Left hindlimb (tissue), 1 donor: Measurements from ENCODE around the gene TSSK6.

ENCODE experiments used
- DNase-seq: peaks from one replicate; pipeline ENCODE4 v3.0.0-alpha.2; 2018

Gene TSSK6

DNA sequence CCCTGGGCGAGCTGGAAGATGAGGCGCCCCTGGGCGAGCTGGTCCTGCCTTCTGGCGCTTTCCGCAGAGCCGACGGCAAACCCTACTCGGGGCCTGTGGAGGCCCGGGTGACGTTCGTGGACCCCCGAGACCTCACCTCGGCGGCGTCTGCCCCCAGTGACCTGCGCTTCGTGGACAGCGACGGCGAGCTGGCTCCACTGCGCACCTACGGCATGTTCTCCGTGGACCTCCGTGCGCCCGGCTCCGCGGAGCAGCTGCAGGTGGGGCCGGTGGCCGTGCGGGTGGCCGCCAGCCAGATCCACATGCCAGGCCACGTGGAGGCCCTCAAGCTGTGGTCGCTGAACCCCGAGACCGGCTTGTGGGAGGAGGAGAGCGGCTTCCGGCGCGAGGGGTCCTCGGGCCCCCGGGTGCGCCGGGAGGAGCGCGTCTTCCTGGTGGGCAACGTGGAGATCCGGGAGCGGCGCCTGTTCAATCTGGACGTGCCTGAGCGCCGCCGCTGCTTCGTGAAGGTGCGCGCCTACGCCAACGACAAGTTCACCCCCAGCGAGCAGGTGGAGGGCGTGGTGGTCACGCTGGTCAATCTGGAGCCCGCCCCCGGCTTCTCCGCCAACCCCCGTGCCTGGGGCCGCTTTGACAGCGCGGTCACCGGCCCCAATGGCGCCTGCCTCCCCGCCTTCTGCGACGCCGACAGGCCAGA, 29.1 kb upstream of the TSSK6 start:
- DNase-seq = no peak

DNA sequence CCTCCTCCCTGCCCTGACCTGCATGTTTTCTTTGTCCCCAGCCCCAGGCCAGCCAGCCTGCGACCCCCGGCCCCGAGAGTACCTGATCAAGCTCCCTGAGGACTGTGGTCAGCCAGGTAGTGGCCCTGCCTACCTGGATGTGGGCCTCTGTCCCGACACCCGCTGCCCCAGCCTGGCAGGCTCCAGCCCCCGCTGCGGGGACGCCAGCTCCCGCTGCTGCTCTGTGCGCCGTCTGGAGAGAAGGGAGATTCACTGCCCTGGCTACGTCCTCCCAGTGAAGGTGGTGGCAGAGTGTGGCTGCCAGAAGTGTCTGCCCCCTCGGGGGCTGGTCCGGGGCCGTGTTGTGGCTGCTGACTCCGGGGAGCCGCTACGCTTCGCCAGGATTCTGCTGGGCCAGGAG, 28.3 kb upstream of the TSSK6 start:
- no peak for DNase-seq

DNA sequence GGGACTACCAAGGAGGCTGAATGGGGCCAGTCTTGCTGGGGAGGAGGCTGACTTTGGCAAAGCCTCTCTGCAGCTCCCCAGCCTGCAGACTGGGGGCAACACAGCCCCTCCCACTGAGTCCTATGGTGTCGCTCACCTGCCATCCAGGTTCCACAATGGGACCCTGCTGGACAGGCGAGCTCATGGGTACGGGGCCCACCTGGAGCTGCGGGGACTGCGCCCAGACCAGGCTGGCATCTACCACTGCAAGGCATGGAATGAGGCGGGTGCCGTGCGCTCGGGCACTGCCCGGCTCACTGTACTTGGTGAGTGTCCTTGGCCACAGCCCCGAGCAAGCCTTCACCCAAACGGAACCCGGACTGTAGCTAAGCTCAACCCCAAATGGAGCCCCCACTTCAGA, 27.8 kb upstream of the TSSK6 start:
- DNase-seq = no peak

DNA sequence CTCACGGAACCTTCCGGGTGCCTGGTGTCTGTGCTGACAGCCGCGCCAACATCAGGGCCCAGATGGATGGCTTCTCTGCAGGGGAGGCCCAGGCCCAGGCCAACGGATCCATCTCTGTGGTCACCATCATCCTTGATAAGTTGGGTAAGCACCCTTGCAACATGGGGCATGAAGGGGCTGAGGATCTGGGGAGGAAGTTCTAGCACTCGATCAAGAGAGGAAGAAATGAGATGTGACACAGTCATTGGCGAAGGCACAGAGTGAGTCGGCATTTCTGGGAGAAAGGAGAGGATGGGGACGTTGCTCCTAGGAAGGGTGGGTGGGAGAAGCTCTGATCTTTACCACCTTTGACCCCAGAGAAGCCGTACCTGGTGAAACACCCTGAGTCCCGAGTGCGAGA, 27.2 kb upstream of the TSSK6 start:
- no peak for DNase-seq

DNA sequence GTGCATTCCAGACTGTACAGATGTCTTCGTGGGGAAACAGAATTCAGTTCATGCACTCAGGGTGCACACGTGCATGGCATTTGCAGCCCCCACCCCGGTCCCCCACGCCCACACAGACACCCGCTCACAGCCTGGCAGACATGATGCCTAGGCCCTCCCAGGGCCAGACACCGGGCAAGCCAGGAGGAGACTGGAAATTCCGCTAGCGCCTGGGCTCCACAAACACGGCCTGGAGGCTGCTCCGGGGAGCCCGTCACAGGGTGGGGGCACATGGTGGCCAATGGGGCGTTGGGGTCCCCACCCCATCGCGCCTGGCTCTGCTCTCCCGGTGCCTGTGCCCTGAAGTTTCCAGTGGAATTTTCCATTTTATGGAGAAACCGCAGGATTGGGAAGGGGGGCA, 26.3 kb upstream of the TSSK6 start:
- peak; percentile 79 for DNase-seq

DNA sequence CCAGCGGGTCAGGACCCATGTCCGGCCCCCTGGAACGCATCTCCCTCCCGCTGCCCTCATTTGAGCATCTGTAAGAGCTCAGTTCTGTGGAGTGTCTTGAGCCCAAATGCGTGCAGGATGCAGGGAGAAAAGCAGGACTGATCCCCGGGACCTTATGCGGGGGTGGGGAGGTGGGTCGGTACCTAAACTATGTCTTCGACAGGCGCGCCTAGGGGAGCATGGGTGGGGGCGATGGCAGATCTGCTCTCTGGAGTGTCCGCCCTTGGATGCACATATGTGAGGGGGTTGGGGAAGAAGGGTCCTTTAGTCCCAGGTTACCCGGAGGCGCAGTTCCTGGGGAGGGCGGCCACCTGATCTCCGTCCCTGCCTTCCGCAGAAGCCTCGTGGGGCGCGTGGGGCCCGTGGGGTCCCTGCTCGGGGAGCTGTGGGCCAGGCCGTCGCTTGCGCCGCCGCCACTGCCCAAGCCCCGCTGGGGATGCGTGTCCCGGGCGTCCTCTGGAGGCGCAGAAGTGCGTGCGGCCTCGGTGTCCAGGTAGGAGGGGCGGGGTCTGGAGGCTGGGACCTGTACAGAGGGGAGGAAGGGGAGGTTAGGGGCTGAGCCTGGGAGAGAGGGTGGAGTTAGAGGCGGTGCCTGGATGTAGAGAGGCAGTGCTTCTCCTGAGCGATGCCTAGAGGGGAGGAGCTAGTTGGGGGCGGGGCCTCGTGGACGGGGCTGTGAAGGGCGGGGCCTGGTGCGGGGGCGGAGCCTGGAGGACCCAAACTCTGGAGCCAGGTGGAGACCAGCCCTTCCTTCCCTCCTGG, 25.6 kb upstream of the TSSK6 start:
- peak; percentile 81 for DNase-seq

DNA sequence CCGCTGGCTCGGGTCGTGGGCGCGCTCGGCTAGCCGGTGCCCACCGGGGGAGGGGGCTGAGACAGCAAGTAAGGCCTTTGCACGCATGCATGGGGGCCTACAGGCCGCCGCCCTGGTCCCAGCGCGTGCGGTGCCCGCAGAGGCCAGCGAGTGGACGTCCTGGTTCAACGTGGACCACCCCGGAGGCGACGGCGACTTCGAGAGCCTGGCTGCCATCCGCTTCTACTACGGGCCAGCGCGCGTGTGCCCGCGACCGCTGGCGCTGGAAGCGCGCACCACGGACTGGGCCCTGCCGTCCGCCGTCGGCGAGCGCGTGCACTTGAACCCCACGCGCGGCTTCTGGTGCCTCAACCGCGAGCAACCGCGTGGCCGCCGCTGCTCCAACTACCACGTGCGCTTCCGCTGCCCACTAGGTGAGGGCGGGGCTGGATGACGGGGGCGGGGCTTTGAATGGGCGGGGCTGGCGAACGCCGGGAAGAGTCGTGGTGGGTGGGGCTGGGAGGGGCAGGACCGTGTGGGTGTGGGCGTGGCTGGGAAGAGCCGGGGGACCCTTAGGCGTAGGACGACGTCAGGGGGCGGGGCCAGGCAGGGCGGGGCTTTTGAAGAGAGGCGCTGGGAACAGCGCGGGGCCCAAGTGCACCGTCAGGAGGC, 24.8 kb upstream of the TSSK6 start:
- DNase-seq = peak; percentile 88

DNA sequence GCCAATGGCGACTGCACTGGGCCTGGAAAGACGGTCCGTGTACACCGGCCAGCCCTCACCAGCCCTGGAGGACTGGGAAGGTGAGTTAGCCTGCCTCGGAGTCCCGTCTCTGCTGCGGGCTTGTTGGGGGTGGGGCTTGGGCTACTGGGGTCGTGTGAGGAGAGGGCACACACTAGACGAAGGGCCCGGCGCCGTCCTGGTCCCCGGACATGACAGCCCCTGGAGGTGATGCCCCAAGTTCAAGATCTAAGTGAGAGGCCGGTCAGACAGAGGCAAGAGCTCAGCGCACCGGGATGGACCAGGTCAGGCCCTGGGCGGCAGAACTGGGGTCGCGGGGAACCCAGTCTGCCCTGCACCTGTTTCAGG, 24.3 kb upstream of the TSSK6 start:
- no peak for DNase-seq

DNA sequence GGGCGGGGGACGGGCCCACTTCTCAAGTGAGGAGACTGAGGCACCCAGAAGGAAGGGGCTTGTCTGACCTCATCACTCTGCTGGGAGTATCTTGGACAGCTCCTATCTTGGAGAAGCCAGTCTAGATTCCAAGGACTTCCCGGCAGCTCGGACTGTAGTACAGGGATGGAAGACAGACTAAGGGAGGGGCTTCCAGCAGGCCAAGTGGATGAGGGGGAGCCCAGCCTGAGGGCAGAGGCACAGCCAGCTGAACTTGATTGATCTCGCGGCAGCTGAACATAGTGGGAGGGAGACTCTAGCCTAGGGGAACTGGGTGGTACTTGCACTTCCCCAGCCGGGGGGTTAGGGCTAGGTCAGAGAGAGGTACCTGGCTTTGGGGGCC, 23.4 kb upstream of the TSSK6 start:
- no peak for DNase-seq

DNA sequence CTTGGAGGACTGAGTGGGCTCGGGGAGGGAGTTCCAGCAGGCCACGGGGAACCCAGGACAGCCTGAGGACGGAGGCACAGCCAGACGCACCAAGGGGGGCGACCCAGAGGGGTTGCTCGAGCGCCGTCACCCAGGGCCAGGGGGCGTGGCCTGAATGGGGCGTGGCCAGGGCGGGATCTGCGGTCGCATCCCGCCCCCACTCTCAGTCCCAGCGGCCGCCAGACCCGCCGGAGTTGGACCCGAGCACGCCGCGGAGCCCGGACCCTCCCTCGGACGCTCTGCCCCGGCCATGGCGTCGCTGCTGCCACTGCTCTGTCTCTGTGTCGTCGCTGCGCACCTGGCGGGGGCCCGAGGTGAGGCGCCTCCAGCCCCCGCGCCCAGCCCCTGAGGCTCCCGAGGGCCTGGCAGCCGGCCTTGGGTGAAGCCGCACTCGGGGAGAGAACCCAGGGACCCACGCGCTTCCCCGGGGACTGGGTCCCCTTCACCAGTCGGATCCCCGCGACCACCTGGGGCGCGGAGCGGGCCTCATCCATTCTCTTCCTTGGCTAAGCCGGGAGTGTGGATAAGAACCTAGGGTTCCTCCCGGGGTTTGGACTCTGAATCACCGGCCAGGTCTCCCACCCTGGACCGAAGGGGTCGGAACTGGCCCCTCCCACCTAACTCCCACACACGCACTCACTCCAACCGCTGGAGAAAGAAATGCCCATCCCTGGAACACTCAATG, 22.9 kb upstream of the TSSK6 start, which contains the start of gene CILP2:
TSS of gene CILP2 (plus strand) at position 205 of the 724 bp plus-strand sequence. CDS start at position 290, 85 bp downstream.
- DNase-seq = no peak

DNA sequence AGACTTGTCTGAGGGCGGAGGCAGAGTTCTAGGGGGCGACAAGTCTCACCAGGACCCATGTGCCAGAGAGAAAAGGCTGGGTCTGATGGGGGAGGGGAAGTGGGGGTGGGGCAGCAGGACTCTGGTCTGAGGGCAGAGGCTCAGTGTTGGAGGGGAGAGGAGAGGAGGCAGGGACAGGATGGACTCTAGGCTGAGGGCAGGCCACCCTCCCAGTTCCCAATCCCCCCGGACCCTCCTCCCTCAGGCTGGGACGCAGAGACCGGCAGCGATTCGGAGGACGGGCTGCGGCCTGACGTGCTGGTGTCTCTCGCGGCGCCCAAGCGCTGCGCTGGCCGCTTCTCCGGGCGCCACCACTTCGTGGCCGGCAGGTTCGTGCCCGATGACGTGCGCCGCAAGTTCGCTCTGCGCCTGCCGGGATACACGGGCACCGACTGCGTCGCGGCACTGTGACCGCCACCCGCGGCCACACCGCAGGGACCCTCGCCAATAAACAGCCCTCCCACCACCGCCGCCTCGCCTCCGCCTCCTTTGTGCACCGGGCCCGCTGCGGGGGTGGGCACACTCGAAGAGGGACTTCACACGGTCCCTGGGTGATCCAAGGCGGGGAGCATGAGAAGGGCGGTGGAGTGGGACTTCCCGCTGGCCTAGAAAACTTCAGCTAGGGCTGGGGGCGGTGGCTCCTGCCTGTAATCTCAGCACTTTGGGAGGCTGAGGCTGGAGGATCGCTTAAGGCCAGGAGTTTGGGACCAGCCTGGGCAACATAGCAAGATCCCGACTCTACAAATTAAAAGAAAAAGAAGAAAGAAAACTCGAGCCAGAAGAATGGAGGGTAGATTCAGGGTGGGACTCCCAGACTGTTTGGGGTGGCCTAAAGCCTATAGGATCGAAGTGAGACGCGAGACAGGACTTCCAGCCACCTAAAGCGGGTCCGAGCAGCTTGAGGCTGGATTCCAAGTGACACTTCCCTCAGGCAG, 22.0 kb upstream of the TSSK6 start:
- DNase-seq = no peak

DNA sequence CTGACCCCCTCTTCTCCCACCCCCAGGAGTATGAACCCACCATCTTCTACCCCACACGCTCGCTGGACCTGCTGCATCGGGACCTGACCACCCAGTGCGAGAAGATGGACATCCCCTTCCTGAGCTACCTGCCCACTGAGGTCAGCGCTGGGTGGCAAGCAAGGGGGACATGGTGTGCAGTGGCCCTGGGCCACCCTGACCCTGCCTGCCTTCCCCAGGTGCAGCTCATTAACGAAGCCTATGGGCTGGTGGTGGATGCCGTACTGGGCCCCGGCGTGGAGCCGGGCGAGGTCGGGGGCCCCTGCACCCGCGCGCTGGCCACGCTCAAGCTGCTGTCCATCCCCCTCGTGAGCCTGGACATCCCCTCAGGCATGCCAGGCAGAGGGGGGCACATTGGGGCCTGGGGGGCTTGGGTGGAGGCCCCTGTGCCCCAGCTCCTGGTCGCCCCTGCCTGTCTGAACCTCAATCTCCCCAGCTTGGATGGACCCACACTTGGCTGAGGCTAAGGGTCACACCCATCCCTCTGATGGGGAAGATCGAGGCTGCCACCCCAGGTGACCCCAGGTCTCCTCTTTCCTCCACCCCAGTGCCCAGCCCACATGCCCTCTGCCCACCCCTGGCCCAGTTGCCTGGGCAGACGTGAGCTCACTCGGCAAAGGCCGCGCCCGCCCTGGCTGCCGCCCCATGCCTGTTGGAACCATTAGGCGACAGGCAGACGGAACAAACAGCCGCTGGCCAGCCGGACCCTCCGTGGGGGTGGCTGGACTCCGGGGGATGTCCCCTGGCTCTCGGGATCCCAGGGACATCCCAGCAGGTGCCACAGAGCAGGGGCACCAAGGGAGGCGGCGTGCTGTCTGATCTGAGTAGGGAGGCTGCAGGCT, 20.2 kb upstream of the TSSK6 start:
- DNase-seq = no peak

DNA sequence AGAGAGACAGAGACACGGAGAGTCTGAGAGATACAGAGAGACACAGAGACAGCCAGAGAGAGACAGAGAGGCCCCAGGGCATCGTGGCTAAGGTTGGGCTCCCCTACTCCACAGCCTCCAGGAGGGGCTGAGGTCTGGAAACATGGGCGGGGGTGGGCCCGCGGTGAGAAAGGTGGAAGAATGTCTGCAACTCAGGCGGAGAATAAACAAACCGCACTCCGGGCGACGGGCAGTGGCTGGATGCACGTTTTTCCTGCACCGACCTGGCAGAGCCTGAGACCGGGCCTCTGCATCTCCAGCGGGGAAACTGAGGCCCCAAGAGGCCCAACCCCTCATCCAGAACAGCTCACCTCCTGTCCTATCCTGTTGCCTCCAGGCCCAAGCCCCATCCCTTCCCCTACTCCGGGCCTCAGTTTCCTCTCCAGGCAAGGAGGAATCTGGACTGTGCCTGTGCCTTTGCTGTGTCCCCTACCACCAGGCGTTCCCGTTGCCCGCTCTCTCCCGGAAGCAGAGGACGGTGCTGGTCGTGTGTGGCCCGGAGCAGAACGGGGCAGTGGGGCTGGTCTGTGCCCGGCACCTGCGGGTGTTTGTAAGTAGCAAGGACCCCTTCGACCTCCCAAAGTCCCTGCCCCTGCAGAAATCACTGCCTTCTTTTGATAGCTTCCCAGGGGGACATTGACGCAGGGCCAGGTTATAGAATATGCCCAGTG, 19.4 kb upstream of the TSSK6 start:
- DNase-seq = no peak

DNA sequence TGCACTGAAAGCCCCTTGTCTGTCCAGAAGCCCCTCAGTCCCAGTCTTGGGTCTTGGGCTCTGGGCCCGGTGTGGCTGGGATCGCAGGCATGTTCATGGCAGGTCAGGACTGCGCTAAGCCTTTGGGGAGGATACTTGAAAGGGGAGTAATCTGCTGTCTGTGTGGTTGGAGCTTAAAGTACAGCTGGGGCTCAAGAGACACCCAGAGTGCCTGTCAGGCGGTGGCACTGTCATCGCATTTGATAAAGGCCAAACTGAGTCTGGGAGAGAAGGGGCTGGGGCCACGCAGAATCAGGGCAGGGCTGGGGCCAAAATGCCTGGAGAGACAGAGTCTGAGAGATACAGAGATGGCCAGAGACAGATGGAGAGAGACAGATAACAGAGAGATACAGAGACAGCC, 18.5 kb upstream of the TSSK6 start:
- DNase-seq = no peak

DNA sequence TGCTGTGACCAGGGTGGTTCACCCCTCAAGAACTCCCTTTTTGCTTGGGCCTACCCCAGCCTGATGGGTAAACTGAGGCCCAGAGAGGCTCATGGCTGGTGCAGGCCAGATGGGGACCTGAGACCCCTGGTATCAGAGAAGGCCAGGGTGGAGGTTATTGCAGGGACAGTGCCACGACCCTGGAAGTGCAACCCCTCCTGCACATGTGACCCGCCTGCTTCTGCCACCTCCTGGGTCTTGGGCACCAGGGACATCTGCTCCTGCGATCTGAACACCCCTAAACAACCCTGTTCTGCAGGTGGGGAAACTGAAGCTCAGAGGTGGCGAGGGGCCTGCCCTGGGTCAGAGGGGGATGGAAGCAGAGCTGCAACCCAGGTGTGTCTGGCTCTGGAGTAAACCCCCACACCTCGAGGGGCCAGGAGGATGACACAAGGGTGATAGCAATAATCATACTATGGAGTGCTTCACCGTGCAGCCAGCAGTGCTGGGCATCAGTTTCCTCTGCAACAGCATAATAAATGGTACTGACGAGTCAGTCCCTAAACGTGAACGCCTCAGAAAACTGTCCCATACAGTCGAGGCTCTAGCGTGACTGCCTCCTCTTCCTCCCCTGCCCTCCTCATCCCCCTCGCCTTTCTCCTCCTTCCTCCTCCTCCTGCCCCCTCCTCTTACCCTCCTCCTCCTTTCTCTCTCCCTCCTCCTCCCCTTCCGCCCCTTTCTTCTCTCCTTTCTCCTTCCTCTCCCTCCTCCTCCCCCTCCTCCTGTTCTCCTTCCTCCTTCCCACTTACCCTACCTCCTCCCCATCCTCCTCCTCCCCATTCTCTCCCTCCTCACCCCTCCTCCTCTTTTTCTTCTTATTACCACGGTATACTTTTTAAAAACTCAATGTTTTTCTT, 17.7 kb upstream of the TSSK6 start:
- no peak for DNase-seq

DNA sequence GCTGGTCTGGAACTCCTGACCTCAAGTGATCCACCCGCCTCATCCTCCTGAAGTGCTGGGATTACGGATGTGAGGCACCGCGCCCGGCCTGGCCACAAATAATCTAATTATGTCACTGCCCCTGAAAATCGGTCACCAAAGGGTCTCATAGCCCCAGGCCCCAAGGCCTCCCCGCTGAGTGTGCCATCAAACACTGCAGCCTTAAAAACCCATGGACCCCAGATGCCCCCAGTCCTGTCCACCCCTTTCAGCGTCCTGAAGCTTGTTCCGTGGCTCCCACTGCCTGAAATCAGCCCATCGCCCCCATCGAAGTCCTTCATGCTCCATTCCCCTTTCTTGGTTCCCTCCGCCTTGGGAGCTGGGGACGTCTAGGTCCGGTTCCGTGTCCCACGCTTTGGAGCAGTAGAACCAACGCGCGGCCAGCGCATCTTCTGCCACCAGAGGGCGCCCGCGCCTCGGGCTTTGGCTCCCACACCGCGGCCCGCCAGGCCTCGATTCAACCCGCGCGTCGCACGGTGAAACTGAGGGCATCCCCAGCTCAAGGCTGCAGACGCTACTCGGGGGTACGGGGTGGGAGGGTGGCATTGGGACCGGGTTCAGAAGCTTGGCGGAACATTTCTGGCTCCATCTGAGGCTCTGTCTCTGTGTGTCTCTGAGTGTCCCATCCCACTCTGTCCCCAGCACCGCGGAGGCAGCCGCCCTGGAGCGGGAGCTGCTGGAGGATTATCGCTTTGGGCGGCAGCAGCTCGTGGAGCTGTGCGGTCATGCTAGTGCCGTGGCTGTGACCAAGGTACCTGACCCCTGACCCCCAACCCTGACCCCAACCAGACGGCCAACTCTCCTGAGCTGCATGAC, 16.8 kb upstream of the TSSK6 start:
- peak; percentile 83 for DNase-seq

DNA sequence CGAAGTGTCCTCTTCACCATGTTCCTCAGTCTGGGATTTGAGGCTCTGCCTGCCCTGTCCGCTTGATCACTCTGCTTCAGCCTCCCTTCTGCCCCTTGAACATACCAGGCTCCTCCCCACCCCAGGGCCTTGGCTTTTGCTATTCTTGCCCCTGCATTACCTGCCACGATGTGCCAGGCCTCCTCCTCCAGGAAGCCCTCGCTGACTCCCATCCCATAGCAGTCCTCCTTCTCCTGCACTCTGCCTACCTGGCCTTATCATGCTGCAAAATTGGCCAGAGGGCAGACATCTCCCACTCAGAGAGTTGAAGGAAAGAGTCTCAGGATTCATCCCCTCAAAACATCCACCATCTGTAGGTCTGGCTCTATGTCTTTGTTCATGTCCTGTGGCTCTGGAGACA, 15.5 kb upstream of the TSSK6 start:
- DNase-seq = no peak

DNA sequence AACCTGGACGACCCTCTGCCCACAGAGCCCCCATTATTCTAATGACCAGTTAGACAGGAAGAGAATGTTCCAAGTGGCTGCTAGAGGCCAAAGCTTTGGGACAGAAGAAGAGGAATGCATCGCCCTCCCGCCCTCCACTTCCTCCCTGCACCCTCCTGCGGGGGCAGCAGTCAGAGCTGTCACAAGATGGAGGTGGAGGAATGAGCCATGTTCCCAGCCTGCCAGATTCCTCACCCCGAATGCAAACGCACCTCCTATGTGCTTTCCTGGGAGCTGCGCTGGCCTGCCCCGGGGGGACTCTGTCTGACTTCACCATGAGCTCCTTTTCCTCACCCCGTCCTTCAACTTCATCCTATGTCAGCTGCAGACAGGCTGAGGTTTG, 15.1 kb upstream of the TSSK6 start:
- DNase-seq = no peak
